NCI-H510A treated with DMSO at 0.1 percent for 48 hours (cell line): ENCODE measurements around the gene SNCAIP.
A peak's percentile ranks its signal among the peaks of the same experiment; 100 is the strongest.

Source experiments
- DNase-seq: peaks from one replicate; lab custom pipeline; 2025; lab: John Stamatoyannopoulos, UW

SNCAIP gene

GRCh38 chr5:122311961-122312590, at the start of gene SNCAIP:
TSS of gene SNCAIP (plus strand) at chr5:122312237. CDS start at chr5:122391135, 78,898 bp downstream.
- peak; percentile 32 for DNase-seq

- DNase-seq: no peak
Measured at GRCh38 chr5:122263352-122264030, 48.5 kb upstream of the SNCAIP start.

- DNase-seq: no peak
Measured at GRCh38 chr5:122264610-122265009, 47.4 kb upstream of the SNCAIP start.

- no peak for DNase-seq
Measured at GRCh38 chr5:122267185-122267584, 44.9 kb upstream of the SNCAIP start.

- no peak for DNase-seq
Measured at GRCh38 chr5:122273696-122274095, 38.3 kb upstream of the SNCAIP start.

GRCh38 chr5:122283592-122283991, 28.4 kb upstream of the SNCAIP start:
- no peak for DNase-seq

- no peak for DNase-seq
Measured at GRCh38 chr5:122286541-122286940, 25.5 kb upstream of the SNCAIP start.

GRCh38 chr5:122287101-122287500, 24.9 kb upstream of the SNCAIP start:
- no peak for DNase-seq

- no peak for DNase-seq
Measured at GRCh38 chr5:122291000-122291901, 20.8 kb upstream of the SNCAIP start.

- peak; percentile 38 for DNase-seq
Measured at GRCh38 chr5:122292332-122292731, 19.7 kb upstream of the SNCAIP start.

- DNase-seq: no peak
Measured at GRCh38 chr5:122295138-122295537, 16.9 kb upstream of the SNCAIP start.

- no peak for DNase-seq
Measured at GRCh38 chr5:122296871-122297270, 15.2 kb upstream of the SNCAIP start.

GRCh38 chr5:122297587-122298298, 14.3 kb upstream of the SNCAIP start:
- DNase-seq: no peak

- DNase-seq: peak; percentile 16
Measured at GRCh38 chr5:122300374-122300773, 11.7 kb upstream of the SNCAIP start.

GRCh38 chr5:122301016-122301415, 11.0 kb upstream of the SNCAIP start:
- DNase-seq: no peak

- DNase-seq: no peak
Measured at GRCh38 chr5:122304471-122305215, 7.4 kb upstream of the SNCAIP start.

GRCh38 chr5:122306461-122306860, 5.6 kb upstream of the SNCAIP start:
- DNase-seq: no peak

- no peak for DNase-seq
Measured at GRCh38 chr5:122310889-122311288, 1.1 kb upstream of the SNCAIP start.

GRCh38 chr5:122311497-122311960, 508 bp upstream of the SNCAIP start:
- no peak for DNase-seq

GRCh38 chr5:122312591-122313406, 762 bp downstream of the SNCAIP start:
- DNase-seq: peak; percentile 45
